HG02759 (cell line): Measurements from ENCODE around the gene FBXL7.

Experiments used
- ATAC-seq: cut with Tn5 transposase; IDR thresholded peaks from one replicate; pipeline ENCODE4 v1.9.1; 2021; ENCODE audit warnings: mild to moderate bottlenecking, moderate library complexity; ENCODE audit not compliant: unreplicated experiment

FBXL7 gene

DNA sequence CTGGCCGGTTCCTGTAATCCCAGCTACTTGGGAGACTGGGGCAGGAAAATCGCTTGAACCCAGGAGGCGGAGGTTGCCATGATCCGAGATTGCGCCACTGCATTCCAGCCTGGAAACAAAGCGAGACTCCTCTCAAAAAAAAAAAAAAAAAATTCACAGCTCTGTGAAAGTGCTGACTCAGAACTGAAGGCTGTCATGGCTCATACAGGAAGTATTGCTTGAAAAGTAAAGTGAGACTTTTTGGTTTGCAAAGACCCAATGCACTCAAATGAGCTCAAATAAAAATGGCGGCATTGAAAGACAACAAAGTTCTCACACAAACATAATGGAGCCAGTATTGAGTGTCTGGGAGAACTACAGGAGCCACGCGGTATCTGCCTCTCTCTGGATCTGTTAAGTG is 202.1 kb downstream of the FBXL7 start:
- no peak for ATAC-seq

DNA sequence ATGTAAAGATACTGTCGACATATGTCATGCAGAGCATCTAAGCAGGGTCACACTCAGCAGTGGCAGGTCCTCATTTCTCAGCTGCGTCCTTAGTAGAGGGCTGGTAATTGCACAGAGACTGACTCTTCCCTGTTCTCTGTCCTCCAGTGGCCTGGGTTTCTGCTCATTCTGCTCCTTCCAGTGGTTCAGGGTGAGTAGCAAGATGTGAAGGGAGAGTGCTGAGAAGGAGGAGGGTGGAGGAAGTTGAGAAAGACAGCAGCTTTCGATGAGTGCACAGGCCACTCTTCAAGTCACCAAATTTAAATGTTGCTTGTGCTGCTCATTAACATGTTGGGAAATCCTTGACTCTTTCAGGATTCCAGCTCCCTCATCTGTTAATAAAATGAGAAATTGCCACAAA is 203.9 kb downstream of the FBXL7 start:
- no peak for ATAC-seq

DNA sequence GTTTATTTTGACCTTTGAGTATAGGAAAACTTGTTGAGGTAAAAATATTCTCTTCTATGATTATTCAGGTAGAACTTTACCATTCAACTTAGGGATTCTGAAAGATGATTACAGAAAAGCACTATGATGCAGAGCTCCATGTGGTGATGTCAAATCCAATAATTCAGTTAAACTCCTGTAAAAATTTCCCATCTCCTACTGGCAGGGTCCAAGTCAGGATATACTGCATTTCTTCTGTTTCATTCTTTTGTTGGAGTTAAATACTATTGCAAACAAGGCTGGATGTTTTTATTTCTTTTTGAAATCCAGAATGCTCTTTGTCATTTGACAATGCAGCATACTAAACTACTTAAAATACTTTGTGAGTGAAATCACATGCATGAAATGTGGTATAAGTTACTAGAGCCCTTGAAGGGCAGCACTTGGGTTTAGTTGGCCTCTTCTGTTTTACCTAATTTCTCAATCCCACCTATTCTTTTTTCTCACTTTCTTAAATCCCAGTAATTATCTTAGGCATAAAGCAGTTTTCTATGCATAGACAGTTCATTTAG is 204.5 kb downstream of the FBXL7 start:
- ATAC-seq, result no peak

GRCh38 chr5:15707631-15708030 is 207.7 kb downstream of the FBXL7 start:
- no peak for ATAC-seq

GRCh38 chr5:15711892-15712291 is 211.9 kb downstream of the FBXL7 start:
- ATAC-seq, result no peak

GRCh38 chr5:15715535-15715934 is 215.6 kb downstream of the FBXL7 start:
- ATAC-seq, result no peak

- ATAC-seq, result no peak
These were observed 216.0 kb downstream of the FBXL7 start for GRCh38 chr5:15715967-15716366.

- ATAC-seq, result no peak
These were observed 217.0 kb downstream of the FBXL7 start for GRCh38 chr5:15717001-15717400.

- no peak for ATAC-seq
These were observed 218.6 kb downstream of the FBXL7 start for GRCh38 chr5:15718421-15719179.

- no peak for ATAC-seq
These were observed 219.8 kb downstream of the FBXL7 start for GRCh38 chr5:15719784-15720183.

DNA sequence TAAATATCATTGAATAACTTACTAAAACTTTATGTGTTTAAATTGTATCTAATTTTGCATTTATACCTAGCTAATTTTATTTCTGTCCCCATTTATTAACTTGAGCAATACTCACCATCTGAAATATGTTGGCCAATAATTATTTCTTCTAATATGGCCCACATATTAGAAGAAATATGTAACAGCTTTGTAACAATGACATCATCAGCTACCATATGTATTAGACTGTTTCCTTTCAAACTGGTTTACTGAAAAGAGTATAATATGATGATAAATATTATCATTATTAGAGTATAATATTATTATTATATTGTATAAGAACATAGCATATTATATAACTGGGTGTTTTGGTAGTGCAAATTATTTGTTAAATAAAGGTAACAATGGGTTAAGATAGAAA is 220.5 kb downstream of the FBXL7 start:
- ATAC-seq, result no peak

- no peak for ATAC-seq
These were observed 222.3 kb downstream of the FBXL7 start for GRCh38 chr5:15722305-15722704.

DNA sequence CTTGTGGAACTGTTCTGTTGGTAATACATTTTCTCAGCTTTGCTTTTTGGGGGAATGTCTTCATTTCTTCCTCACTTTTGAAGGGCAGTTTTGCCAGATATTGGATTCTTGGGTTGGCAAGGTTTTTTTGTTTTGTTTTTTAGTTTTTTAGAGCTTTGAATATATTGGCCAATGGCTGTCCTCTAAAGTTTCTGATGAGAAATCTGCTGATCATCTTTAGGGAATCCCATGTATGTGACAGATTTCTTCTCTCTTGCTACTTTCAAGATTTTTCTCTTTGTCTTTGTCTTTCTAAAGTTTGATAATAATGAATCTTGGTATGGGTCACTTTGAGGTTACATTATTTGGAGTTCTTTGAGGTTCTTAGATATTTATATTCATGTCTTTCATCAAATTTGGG is 227.4 kb downstream of the FBXL7 start:
- ATAC-seq, result no peak

DNA sequence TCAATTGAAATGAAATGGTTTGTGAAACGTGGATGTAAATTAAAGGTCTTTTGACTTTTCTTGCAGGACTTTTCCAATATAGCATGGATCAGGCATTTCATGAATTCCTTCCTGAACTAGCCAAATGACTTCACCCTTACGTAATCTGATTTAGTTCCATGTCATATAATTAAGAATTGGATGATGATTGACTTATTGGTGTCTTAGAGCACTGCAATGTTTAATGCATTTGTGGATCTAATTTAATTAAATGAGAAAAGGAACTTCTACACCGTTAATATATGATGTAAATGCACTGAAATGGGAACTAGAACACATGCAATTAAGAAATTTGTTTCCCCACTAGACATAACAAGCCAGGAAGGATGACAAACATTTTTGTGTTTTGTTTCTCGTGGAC is 228.8 kb downstream of the FBXL7 start:
- no peak for ATAC-seq

- ATAC-seq, result no peak
These were observed 231.7 kb downstream of the FBXL7 start for GRCh38 chr5:15731699-15732098.

DNA sequence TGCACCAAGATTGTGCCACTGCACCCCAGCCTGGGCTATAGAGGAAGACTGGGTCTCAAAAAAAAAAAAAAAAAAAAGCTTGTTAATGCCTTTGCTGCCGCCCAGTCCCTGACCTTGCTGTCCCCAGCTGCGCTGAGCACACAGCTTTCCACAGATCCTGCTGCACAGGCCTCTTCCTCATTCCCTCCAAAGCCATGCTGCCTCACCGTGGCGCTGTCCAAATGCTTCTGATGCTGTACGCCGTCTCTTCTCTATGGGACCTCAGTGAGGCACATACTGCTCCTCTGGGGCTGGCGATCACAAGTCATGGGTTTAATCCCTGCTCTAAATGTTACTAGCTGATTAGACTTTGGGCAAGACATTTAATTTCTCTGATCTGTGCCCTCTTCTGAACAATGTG is 234.1 kb downstream of the FBXL7 start:
- ATAC-seq, result no peak

DNA sequence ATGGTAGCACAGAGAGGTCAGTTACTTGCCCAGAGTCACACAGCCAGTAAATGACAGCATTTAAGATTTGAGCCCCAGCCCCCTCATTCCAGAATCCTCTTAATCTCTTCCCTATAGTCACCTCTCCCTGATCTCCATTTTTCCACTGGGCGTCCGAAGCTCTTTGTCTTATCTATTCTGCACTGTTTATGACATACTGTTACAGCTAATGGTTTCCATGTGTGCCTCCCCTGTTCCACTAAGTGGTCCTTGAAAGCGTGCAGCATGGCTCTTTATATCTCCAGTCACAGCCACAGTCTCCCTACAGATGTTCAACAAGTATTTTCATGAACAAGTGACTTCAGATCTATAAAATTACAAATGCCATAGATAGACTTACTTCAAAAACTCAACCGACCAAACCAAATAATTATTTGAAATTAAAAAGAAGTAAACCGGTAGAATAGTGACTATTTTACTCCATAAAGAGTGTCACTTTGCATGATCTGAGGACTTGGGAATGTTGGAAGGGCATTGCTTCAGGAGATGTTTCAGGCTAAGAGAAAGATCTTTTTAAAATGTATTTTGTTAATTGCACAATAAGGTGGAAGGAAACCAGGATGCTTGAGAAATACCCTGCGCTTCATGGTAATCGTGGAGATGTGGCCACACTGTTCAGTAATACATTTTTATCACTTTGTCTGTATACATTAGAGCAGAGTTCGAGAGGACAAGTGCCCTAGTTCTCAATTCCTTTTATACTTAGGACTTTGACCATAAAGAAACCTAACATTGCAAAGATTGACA is 237.2 kb downstream of the FBXL7 start:
- no peak for ATAC-seq

- ATAC-seq, result no peak
These were observed 238.1 kb downstream of the FBXL7 start for GRCh38 chr5:15737871-15738664.

DNA sequence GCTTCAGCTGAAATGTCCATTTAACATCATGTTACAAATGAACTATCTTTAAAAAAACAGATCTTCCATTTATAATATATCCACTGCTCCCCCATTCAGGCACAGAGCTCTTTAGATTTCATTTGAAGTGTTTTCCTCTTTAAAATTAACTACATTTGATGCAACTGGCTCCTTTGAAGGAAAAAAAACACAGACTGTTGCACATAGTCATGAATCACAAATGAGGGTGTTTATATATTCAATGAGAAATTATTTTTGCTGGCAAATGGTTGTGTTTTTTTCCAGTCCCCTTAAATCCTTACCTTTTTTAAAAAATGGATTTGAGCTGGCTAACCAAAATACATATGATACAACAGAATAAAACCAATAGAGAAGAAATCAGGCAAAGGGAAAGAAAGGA is 240.4 kb downstream of the FBXL7 start:
- no peak for ATAC-seq

- no peak for ATAC-seq
These were observed 241.6 kb downstream of the FBXL7 start for GRCh38 chr5:15741591-15741990.

GRCh38 chr5:15746833-15747232 is 246.9 kb downstream of the FBXL7 start:
- ATAC-seq, result no peak
